Jurkat, Clone E6-1 (cell line): Measurements from ENCODE around the gene CELSR1.
"Not testable (repeated sequence)": the region's sequence is repeated elsewhere in the genome, so short reads cannot be mapped to it uniquely, and the experiment has no call there.

Source experiments
- DNase-seq: peaks from one replicate; pipeline ENCODE4 v3.0.0-alpha.2; 2011; ENCODE audit warnings: low read depth, low spot score
- H3K4me3 ChIP-seq: 2 replicates; pipeline ENCODE4 v1.5.1; 2011; ENCODE audit warnings: mild to moderate bottlenecking, low read length, control low read depth, moderate library complexity

Gene CELSR1

GRCh38 chr22:46473021-46473779, 64.2 kb downstream of the CELSR1 start:
- no peak overlapping the region for H3K4me3 ChIP-seq
- no peak for DNase-seq

GRCh38 chr22:46472722-46473016, 64.8 kb downstream of the CELSR1 start:
- no peak for DNase-seq
- H3K4me3 ChIP-seq, result no peak overlapping the region

GRCh38 chr22:46471901-46472721, 65.3 kb downstream of the CELSR1 start:
- no peak for DNase-seq
- H3K4me3 ChIP-seq, result no peak overlapping the region

GRCh38 chr22:46471330-46471729, 66.1 kb downstream of the CELSR1 start:
- H3K4me3 ChIP-seq, DNase-seq: not testable (repeated sequence)

GRCh38 chr22:46469711-46470110, 67.7 kb downstream of the CELSR1 start:
- H3K4me3 ChIP-seq, result no peak overlapping the region
- DNase-seq, result no peak

- no peak overlapping the region for H3K4me3 ChIP-seq
- DNase-seq, result no peak
Measured at GRCh38 chr22:46467006-46467405, 70.4 kb downstream of the CELSR1 start.

GRCh38 chr22:46466255-46466676, 71.2 kb downstream of the CELSR1 start:
- no peak for DNase-seq
- H3K4me3 ChIP-seq, result no peak overlapping the region

- no peak for DNase-seq
- no peak overlapping the region for H3K4me3 ChIP-seq
Measured at GRCh38 chr22:46465793-46466192, 71.6 kb downstream of the CELSR1 start.

- DNase-seq, result no peak
- H3K4me3 ChIP-seq, result no peak overlapping the region
Measured at GRCh38 chr22:46465345-46465720, 72.1 kb downstream of the CELSR1 start.

GRCh38 chr22:46464701-46465344, 72.6 kb downstream of the CELSR1 start:
- no peak for DNase-seq
- no peak overlapping the region for H3K4me3 ChIP-seq

GRCh38 chr22:46464296-46464695, 73.1 kb downstream of the CELSR1 start:
- no peak overlapping the region for H3K4me3 ChIP-seq
- DNase-seq, result no peak

GRCh38 chr22:46463435-46464227, 73.8 kb downstream of the CELSR1 start:
- DNase-seq, result no peak
- H3K4me3 ChIP-seq, result no peak overlapping the region

- no peak overlapping the region for H3K4me3 ChIP-seq
- DNase-seq, result no peak
Measured at GRCh38 chr22:46462726-46463371, 74.6 kb downstream of the CELSR1 start.

- DNase-seq, result no peak
Measured at GRCh38 chr22:46461566-46462180, 75.7 kb downstream of the CELSR1 start.

GRCh38 chr22:46460857-46461256, 76.6 kb downstream of the CELSR1 start:
- no peak overlapping the region for H3K4me3 ChIP-seq
- DNase-seq, result no peak

More at GRCh38 chr22:46461566-46462180, 75.7 kb downstream of the CELSR1 start:
- H3K4me3 ChIP-seq, result no peak overlapping the region

GRCh38 chr22:46459347-46460065, 77.9 kb downstream of the CELSR1 start:
- no peak for DNase-seq
- no peak overlapping the region for H3K4me3 ChIP-seq

GRCh38 chr22:46458525-46458924, 78.9 kb downstream of the CELSR1 start:
- no peak for DNase-seq
- no peak overlapping the region for H3K4me3 ChIP-seq
